DND-41 (cell line): Measurements from ENCODE around the gene KCND3.

Experiments
- ATAC-seq: fragments of 200-7000 bp; cut with Tn5 transposase; 3 replicates; pipeline ENCODE4 v1.9.1; 2021; ENCODE audit warnings: low read depth; ENCODE audit not compliant: insufficient read depth
- DNase-seq: peaks from one replicate; pipeline ENCODE4 v3.0.0-alpha.2; 2020
- H2AFZ ChIP-seq: 2 replicates; pipeline ENCODE4 v1.6.0; 2012; ENCODE audit warnings: low read depth, low read length
- H3K27ac ChIP-seq: 2 replicates; pipeline ENCODE4 v1.5.1; 2012; ENCODE audit warnings: low read length, inconsistent platforms
- H3K27me3 ChIP-seq: fragments of 200-600 bp; sonication (generic); 2 replicates; pipeline ENCODE4 v1.6.0; 2012; ENCODE audit warnings: low read length, mild to moderate bottlenecking, inconsistent platforms; ENCODE audit not compliant: insufficient read depth, poor library complexity
- H3K36me3 ChIP-seq: 2 replicates; pipeline ENCODE4 v1.5.1; 2012; ENCODE audit warnings: low read length, inconsistent platforms; ENCODE audit not compliant: insufficient read depth
- H3K4me1 ChIP-seq: 2 replicates; pipeline ENCODE4 v1.5.1; 2012; ENCODE audit warnings: mild to moderate bottlenecking, low read length; ENCODE audit not compliant: insufficient read depth
- H3K4me2 ChIP-seq: 2 replicates; pipeline ENCODE4 v1.6.0; 2012; ENCODE audit warnings: mild to moderate bottlenecking, moderate library complexity, low read length, inconsistent platforms; ENCODE audit not compliant: insufficient read depth
- H3K4me3 ChIP-seq, 2 experiments: fragments of 200-600 bp in 1 of 2; shearing (Covaris generic) in 1 of 2; 2 replicates each; pipeline ENCODE4 v1.5.1; 2012 to 2016; ENCODE audit warnings: inconsistent platforms in 2 of 2, low read length in 2 of 2, mild to moderate bottlenecking in 2 of 2, low read depth in 1 of 2, moderate library complexity in 1 of 2
- H3K79me2 ChIP-seq: 2 replicates; pipeline ENCODE4 v1.6.0; 2012; ENCODE audit warnings: low read length, inconsistent platforms; ENCODE audit not compliant: insufficient read depth
- H3K9ac ChIP-seq: 2 replicates; pipeline ENCODE4 v1.6.0; 2012; ENCODE audit warnings: low read depth, mild to moderate bottlenecking, inconsistent platforms, low read length, moderate library complexity
- H3K9me3 ChIP-seq: 2 replicates; pipeline ENCODE4 v1.5.1; 2012; ENCODE audit warnings: low read length, moderate library complexity, mild to moderate bottlenecking, inconsistent platforms; ENCODE audit not compliant: insufficient read depth, severe bottlenecking
- H4K20me1 ChIP-seq: 2 replicates; pipeline ENCODE4 v1.6.0; 2012; ENCODE audit warnings: low read length; ENCODE audit not compliant: insufficient read depth
- EZH2 ChIP-seq: IDR thresholded peaks from 3 replicates; pipeline ENCODE4 v1.6.1; 2012; ENCODE audit warnings: borderline replicate concordance, low read depth, mild to moderate bottlenecking, moderate library complexity, low read length, inconsistent platforms; ENCODE audit not compliant: severe bottlenecking
- TF ChIP-seq, protein P1 (sequence below): IDR thresholded peaks from 2 replicates; pipeline ENCODE4 v1.5.1; 2012; ENCODE audit warnings: borderline replicate concordance, low read length, moderate library complexity, mild to moderate bottlenecking; ENCODE audit not compliant: poor library complexity, severe bottlenecking; ENCODE audit errors: extremely low read depth

The KCND3 gene

DNA sequence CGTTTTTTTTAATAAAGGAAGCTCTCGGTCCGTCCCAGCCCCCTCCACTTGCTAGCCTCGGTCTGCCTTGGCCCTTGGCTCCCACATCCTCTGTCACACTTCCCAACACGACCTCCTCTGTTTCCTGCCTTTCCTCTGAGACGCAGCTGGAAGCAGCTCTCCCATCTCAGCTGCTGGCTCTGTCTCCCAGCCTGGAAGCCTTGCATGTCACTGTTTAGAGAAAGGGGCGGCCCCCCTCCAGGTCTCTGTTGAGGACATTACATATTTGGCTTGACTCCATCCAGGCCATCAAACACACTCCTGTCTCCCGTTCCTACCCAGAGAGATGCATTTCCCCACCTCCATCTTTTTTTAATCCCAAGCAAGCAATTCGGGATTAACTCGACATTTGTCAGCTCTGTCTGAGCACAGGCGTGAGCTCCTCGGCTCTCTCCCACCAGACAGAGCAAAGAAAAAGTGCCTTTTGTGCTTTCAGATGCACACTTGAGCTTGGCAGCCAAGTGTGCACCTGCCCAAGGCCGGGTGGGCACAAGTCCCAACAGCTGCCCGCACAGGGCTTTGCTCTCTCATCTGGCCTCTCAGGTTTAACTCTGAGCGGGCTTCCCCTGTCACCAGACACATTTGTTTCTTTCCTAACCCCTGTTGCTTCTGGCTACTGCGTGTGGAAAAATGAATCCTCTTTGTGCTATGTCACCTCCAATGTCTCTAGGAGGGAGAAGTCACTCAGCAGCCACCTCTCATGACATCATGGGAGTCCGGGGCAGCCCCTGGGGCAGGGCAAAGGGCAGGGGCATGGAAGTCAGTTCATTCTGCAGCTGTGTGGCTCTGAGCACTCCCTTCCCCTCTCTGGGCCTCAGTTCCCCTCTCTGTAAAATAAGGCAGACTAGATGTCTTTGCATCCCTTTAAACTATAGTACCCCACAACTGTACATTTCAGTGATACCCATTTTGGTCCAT lies 108.3 kb downstream of the KCND3 start:
- no peak overlapping the region for H3K27ac ChIP-seq
- no peak overlapping the region for H2AFZ ChIP-seq
- no peaks in the 10 kb centered on the region for H4K20me1 ChIP-seq
- H3K9ac ChIP-seq: no peak overlapping the region
- ATAC-seq (no peak), DNase-seq (no peak)
- no peak for TF ChIP-seq EZH2
- TF ChIP-seq, protein P1, sequence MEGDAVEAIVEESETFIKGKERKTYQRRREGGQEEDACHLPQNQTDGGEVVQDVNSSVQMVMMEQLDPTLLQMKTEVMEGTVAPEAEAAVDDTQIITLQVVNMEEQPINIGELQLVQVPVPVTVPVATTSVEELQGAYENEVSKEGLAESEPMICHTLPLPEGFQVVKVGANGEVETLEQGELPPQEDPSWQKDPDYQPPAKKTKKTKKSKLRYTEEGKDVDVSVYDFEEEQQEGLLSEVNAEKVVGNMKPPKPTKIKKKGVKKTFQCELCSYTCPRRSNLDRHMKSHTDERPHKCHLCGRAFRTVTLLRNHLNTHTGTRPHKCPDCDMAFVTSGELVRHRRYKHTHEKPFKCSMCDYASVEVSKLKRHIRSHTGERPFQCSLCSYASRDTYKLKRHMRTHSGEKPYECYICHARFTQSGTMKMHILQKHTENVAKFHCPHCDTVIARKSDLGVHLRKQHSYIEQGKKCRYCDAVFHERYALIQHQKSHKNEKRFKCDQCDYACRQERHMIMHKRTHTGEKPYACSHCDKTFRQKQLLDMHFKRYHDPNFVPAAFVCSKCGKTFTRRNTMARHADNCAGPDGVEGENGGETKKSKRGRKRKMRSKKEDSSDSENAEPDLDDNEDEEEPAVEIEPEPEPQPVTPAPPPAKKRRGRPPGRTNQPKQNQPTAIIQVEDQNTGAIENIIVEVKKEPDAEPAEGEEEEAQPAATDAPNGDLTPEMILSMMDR: no peak
- peaks cover 32% of the 10 kb centered on the region for H3K27me3 ChIP-seq
- no peaks in the 10 kb centered on the region for H3K36me3 ChIP-seq
- H3K4me2 ChIP-seq: no peak overlapping the region
- H3K4me3 ChIP-seq: no peak overlapping the region
- no peaks in the 10 kb centered on the region for H3K4me1 ChIP-seq
- H3K9me3 ChIP-seq: no peaks in the 10 kb centered on the region
- H3K79me2 ChIP-seq: no peaks in the 10 kb centered on the region

DNA sequence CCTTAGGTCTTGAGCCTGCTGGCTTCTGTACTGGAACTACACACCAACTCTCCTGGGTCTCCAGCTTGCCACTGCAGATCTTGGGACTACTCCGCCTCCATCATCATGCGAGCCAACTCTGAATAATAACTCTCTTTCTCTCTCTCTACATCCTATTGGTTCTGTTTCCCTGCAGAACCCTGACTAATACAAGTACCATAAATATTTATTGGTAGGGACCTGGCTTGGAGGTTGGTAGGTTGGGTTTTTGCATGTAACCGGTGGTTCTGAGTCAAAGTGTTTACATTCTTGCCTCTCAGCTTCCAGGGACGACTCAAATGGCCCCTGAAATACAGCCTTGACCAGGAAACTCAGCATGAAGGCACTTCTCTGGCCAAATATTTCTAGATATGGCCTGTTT lies 110.4 kb downstream of the KCND3 start:
- no peaks in the 10 kb centered on the region for H3K9me3 ChIP-seq
- no peaks in the 10 kb centered on the region for H3K79me2 ChIP-seq
- no peak overlapping the region for H3K4me2 ChIP-seq
- no peak overlapping the region for H3K9ac ChIP-seq
- H3K27me3 ChIP-seq: peaks cover 44% of the 10 kb centered on the region
- H4K20me1 ChIP-seq: no peaks in the 10 kb centered on the region
- H3K27ac ChIP-seq: no peak overlapping the region
- H3K4me3 ChIP-seq: no peak overlapping the region
- no peak for TF ChIP-seq EZH2
- TF ChIP-seq, protein P1: no peak
- DNase-seq (no peak), ATAC-seq (no peak)
- no peaks in the 10 kb centered on the region for H3K4me1 ChIP-seq
- no peaks in the 10 kb centered on the region for H3K36me3 ChIP-seq
- no peak overlapping the region for H2AFZ ChIP-seq

DNA sequence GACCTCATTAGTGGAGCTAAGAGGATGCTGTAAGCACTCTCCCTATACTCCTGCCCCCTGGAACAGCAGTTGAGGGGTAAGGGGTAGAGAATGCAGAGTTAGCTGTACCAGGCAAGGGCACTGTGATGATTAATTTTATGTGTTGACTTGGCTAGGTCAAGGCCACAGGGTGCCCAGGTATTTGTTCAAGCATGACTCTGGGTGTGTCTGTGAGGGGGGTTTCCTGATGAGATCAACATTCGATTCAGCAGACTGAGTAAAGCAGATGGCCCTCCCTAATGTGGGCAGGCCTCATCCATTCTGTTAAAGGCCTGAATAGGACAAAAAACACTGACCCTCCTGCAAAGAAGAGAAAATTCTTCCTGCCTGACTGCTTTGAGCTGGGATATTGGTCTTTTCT lies 110.8 kb downstream of the KCND3 start:
- H3K9ac ChIP-seq: no peak overlapping the region
- ATAC-seq: no peak
- H3K9me3 ChIP-seq: no peaks in the 10 kb centered on the region
- TF ChIP-seq, protein P1: no peak
- no peak for TF ChIP-seq EZH2
- H2AFZ ChIP-seq: no peak overlapping the region
- no peaks in the 10 kb centered on the region for H3K79me2 ChIP-seq
- H4K20me1 ChIP-seq: no peaks in the 10 kb centered on the region
- H3K4me1 ChIP-seq: no peaks in the 10 kb centered on the region
- no peaks in the 10 kb centered on the region for H3K36me3 ChIP-seq
- H3K4me2 ChIP-seq: no peak overlapping the region
- H3K27me3 ChIP-seq: peaks cover 45% of the 10 kb centered on the region
- no peak overlapping the region for H3K27ac ChIP-seq
- DNase-seq: no peak
- no peak overlapping the region for H3K4me3 ChIP-seq
